ENCODE measurements around the gene RAB25.

The RAB25 gene

GRCh38 chr1:156077430-156077760 lies 16.4 kb downstream of the RAB25 start:
- in situ Hi-C loops (cut with MboI; ENCODE audit: low sequenced_read_pairs): no loop called here

GRCh38 chr1:156078728-156079127 lies 17.8 kb downstream of the RAB25 start:
- in situ Hi-C loops (cut with MboI; ENCODE audit: low sequenced_read_pairs): no loop called here

- in situ Hi-C loops (cut with MboI; ENCODE audit: low sequenced_read_pairs): no loop called here
Observed at GRCh38 chr1:156079762-156080161, 18.8 kb downstream of the RAB25 start.

GRCh38 chr1:156080241-156080862 lies 19.4 kb downstream of the RAB25 start:
- in situ Hi-C loops (cut with MboI; ENCODE audit: low sequenced_read_pairs): no loop called here

DNA sequence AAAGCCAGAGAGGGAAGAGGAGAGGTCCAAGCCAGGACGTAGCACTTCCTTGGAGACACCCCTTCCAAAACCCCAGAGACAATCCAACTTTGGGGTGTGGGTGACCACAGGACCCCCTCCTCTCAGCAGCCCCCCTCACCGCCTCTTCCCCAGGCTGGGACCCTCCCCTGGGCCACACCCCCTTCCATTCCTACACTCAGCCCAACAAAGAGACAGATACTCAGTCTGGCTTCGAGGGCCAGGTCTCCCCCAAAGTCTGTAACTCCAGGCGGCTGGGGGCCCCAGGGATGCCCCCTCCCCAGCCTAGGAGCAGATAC lies 19.9 kb downstream of the RAB25 start:
- in situ Hi-C loops (cut with MboI; ENCODE audit: low sequenced_read_pairs): no loop called here

DNA sequence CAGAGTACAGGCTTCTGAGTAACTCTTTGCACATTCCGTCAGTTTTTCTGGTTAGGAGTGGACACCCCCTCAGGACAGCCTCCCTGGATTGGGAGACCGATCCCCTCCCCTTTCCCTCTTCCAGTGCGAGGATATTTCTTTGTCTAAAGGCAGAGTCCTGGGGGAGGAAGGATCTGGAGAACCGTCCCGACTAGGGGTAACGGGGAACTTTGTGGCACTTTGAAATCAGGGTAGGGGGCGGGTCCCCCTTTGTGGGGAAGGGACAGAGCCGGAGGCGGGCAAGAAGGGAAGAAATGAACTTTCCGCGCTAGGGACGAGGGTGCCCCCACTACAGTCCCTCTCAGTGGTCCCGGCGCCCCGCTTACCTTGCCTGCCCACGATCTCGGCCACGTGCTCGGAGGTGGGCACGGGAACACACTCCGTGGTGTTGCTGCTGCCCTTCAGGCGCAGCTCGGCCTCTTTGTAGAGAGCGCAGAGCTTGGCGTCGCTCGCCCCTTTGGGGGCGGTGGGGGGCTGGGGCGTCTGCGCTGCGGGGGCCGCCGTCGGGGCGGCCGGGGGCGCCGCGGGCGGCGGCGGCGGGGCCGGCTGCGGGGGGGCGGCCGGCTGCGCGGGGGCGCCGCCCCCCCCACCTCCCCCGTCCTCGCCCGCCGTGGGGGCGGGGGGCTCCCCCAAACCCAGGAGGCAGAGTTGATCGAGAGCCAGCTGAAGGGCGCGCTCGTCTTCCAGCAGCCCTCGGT lies 20.4 kb downstream of the RAB25 start:
- in situ Hi-C loops (cut with MboI; ENCODE audit: low sequenced_read_pairs): no loop called here

DNA sequence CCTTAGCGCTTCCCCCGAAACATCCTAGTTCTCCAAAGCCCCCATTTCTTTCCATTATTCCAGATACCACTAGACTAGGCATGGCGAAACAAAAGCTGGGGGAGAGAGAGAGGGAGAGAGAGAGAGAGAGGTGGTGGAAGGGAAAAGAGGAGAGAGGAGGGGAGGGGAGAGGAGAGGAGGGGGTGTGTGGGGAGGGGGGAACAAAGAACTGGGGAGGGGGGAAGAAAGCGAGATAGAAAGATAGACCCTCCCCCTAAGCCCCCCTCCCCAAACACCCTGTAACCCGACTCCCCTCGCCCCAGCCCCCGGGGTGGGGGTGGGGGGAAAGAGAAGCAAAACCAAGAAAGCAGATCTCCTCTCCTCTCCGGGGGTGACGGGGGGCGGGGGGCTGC lies 21.0 kb downstream of the RAB25 start:
- in situ Hi-C loops (cut with MboI; ENCODE audit: low sequenced_read_pairs): no loop called here

DNA sequence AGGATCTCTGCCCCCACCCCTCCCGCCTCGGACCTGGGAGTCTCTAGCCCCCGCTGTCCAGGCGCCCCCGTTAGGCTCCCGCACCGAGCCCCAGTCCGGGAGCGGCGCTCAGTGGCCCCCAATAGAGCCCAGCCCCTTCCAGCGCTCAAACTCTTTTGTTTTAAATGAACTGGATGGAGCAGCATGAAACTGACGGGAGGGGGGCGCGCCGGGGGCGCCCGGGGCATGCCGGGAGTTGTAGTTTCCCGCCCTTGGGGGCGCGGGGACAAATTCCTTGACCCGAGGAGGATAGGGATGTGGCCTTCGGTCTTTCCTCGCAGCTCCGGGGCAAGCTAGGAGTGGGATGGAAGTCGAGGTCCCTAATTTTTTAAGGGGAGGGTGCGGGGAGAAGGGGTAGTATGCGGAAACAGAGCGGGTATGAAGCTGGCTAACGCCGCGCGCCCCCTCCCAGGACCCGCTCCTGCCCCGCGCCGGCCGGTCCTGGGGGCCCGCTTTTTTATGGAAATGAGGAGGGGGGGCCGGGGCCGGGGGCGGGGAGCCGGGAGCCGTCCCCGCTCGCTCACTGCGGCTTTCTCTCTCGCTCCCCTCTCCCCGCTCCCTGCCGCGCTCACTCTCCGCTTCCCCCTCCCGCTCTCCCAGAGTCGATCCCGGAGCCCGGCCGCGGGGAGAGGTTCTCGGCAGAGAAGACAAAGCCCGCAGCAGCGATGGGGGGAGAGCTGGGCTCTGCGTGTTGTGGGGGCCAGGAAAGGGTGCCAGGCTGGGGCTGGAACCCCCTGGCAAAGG lies 21.5 kb downstream of the RAB25 start, which contains the start of gene MEX3A:
MEX3A (minus strand) TSS at position 157 of the 783 bp plus-strand sequence. CDS start 467 bp downstream, outside the sequence.
- in situ Hi-C loops (cut with MboI; ENCODE audit: low sequenced_read_pairs): no loop called here

DNA sequence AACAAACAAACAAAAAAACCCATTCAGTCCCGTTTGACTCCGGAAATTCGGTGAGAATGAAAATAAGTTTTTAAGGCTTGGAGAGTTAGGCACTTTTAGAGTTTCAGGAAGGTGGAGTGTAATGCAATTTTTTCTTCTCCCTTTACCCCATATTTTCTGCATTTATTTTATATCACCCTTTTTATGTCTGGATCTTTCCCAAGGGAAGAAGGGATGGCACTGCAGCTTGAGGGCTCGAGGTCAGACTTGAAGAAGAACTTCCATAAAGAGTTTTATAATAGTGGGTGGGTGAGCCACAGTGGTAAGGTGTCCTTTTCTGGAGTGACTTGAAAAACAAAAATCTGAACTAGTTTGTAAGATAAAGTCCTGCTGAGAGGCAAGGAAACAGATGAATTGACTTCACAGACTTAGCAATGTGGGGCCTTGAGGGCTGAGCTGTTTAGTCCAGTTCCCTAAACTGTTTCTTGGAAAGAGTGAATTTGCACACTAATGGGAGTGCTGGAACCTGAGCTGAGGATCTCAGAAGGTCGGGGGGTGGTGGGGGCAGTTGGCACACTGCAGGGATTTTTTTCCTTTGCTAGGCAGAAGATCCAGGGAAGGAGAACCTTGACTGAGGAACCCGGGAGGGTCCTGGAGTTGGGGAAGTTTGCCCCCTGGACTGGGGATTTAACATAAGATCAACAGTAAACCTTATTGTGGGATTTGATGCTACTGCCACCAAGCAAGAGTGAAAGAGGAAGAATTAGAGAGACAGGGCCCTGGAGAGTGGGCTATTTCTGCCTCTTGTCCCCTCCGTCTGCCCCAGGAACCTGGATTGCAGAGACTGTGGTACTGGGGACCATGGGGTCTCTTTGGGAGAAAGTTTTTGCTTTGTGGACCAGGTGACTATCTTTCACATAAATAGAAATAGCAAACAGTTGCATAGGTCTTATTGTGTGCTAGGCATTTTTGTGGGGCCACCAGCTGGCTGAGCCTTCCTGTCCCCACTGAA lies 23.1 kb downstream of the RAB25 start:
- in situ Hi-C loops (cut with MboI; ENCODE audit: low sequenced_read_pairs): no loop called here

GRCh38 chr1:156086256-156086662 lies 25.3 kb downstream of the RAB25 start:
- in situ Hi-C loops (cut with MboI; ENCODE audit: low sequenced_read_pairs): no loop called here

DNA sequence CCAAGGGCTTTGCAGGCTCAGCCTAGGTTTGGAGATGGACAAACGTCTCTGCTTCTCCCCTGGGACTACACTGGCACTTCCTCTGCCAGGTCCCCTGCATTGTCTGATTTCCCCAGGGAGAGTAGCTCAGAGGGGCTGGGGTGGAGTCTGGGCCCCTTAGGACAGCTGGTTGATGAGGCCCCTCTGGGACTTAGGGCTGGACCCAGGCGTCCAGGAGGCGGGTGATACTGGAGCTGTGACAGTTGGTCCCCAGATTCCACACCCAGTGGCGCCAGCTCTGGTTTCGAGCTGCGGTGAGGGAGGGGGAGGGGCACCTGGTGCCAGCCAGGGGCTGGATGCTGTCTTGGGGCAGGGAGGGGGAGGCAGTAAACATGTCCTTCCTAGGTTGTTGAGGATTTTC lies 28.7 kb downstream of the RAB25 start:
- in situ Hi-C loops (cut with MboI; ENCODE audit: low sequenced_read_pairs): loop anchor here (5.0 kb wide), 1 partner anchor 38 kb away; no protein-coding TSS in a partner anchor

- in situ Hi-C loops (cut with MboI; ENCODE audit: low sequenced_read_pairs): loop anchor here (5.0 kb wide), 1 partner anchor 37 kb away; no protein-coding TSS in a partner anchor
Observed at GRCh38 chr1:156090138-156090839, 29.3 kb downstream of the RAB25 start.

GRCh38 chr1:156090840-156091188 lies 29.9 kb downstream of the RAB25 start:
- in situ Hi-C loops (cut with MboI; ENCODE audit: low sequenced_read_pairs): loop anchor here (5.0 kb wide), 1 partner anchor 36 kb away; no protein-coding TSS in a partner anchor

- in situ Hi-C loops (cut with MboI; ENCODE audit: low sequenced_read_pairs): loop anchor here (5.0 kb wide), 1 partner anchor 36 kb away; no protein-coding TSS in a partner anchor
Observed at GRCh38 chr1:156091610-156092009, 30.6 kb downstream of the RAB25 start.

DNA sequence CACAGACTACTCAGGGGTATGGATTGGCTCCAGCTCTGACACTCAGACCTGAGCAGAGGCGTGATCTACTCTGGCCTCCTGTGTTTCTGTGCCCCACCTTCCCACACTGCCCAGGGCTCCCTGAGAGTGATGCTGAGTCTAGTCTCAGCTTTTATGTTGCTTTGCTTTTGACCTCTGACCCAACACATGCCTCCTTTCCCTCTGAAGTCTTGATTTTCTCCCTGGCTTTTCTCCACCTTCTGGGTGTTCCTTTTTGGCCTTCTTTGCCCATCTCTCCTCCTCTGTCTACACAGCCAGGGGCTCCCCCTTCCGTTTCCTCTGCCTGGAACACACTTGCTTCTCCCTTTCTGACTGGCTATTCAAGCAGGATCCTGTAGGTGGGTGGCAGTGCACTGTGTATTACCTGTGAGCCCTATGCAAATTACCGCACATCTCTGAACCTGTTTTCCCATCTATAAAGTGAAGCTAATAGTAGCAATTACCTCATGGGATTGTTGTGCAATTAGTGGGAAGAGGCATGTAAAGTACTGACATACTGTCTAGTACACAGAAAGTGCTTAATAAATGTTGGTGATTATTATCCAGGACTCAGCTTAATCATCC lies 35.0 kb downstream of the RAB25 start:
- in situ Hi-C loops (cut with MboI; ENCODE audit: low sequenced_read_pairs): no loop called here

DNA sequence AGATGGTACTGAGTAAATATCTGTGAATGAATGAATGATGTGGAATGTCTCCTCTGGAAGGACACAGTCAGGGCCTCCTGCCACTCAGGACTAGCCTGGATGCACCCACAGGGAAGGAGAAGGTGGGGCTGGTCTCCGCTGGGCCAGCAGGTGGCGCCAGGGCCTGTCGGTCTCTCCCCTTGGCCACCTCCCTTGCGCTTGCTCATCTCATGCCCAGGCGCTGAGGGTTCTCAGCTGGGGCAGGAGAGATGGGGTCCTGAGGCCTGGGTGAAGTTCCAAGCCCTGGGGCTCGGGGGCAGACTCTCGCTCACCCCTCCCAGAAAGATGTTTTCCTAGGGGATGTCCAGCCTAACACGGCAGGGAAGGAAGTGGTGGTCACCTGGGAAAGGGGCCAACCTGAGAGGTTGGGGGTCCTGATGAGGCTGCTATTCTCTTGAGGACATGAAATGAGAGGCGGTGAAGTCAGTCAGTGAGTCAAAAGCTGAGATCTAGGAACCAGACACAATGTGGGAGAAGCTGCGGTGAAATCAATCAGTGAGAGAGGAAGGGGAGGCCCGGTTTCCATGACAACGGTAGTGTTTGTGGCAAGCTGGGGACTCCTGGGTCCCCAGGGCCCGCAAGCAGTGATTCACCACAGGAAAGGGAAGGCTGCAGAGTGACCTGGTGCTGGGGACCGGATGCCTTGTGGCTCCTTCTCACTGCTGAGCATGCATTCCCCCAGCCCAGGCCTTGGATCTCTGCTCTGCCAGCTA lies 35.9 kb downstream of the RAB25 start:
- in situ Hi-C loops (cut with MboI; ENCODE audit: low sequenced_read_pairs): no loop called here

DNA sequence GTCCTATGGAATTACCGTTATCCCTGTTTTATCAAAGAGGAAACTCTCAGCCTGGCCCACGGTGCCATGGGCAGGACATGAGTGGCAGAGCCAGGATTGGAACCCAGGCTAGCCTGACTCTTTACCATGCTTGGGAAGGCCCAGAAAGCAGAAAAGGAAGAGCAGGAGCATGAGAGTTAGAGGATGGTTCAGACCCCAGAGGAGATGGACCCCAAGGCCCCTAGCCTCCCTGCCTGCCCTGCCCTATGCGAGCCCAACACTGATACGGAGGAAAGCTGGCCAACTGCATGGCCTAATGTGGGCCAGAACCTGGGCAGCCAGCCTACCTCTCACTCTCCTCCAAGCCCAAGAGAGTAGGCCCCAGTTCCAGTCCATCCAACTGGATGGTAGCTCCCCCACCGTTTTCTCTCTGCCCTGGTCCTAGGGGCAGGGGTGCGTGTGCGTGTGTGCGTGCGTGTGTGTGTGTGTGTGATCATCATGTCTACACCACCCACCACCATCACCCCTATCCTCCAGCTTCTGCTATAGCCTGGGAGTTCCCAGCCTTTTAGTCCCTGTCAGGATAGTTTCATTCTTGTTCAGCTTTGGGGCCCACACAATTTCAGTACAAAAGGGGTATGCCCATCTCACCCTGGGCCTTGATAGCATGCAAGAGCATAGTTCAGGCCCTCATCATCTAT lies 36.7 kb downstream of the RAB25 start:
- in situ Hi-C loops (cut with MboI; ENCODE audit: low sequenced_read_pairs): no loop called here

GRCh38 chr1:156098784-156099183 lies 37.8 kb downstream of the RAB25 start:
- in situ Hi-C loops (cut with MboI; ENCODE audit: low sequenced_read_pairs): no loop called here
